ENCODE data around the gene CDH3. TPM values are rescaled to one million over a fixed set of nuclear protein-coding genes. Genes with fewer than 3 reads are reported as not detected.

CDH3 gene
- total RNA-seq, 2 donors from 2014 or later: 0.37 to 0.42 TPM

DNA sequence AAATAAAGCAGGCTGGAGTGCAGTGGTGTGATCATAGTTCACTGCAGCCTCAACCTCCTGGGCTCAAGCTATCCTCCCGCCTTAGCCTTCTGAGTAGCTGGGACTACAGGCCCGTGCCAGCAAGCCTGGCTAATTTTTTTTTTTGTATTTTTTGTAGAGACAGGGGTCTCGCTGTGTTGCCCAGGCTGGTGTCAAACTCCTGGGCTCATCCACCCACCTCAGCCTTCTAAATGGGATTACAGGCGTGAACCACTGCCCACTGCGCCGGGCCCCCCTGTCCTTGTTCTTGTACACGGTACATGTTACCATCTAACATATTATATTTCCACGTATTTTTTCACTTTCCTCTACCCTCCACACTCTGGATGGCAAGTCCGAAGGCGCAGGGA, 3.1 kb upstream of the CDH3 start:
- ATAC-seq: no peak
- Mint-ChIP-seq H3K27ac (no peak overlapping the region), H3K36me3 (ENCODE audit: low read depth) (peaks cover 6% of the 10 kb centered on the region), H3K4me1 (peaks cover 9% of the 10 kb centered on the region), H3K4me3 (no peak overlapping the region), H3K27me3 (peaks cover 52% of the 10 kb centered on the region)
- no peaks in the 10 kb centered on the region for H3K9me3 ChIP-seq (ENCODE audit: control insufficient read depth, low read length, poor library complexity, severe bottlenecking)
- no peak for DNase-seq

DNA sequence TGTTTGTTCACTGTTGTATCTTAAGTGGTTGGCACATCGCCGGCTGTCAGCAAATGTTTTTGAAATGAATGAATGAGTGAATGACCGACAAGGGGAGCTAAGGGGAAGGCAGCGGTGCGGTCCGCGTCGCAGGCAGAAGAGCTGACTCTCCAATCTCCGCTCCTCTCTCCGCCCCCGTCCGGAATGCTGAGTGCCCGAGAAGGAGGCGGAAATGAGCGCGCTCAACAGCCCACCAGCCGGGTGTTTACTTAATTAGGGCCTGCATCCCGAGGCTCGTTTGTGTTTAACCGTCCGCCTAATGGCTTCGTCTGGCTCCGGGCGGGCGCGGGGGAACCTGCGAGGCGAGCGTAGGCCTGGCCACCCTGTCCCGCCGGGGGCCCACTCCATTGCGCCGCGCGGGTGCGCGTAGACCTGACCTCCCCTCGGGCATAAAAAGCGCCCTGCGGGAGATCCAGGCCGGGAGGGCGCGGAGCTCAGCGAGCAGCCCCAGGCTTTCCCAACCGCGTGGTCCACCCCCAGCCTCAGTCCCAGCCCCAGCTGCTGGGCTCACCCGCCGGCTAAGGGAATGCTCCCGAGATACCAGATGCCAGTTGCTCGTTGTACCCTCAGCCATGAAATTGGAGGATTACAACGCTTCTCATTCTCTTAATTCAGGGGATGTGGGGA, 2.5 kb upstream of the CDH3 start:
- peaks cover 6% of the 10 kb centered on the region for H3K36me3 Mint-ChIP-seq (ENCODE audit: low read depth)
- H3K4me3 Mint-ChIP-seq: no peak overlapping the region
- peaks cover 9% of the 10 kb centered on the region for H3K4me1 Mint-ChIP-seq
- no peak for DNase-seq
- no peak overlapping the region for H3K27ac Mint-ChIP-seq
- H3K27me3 Mint-ChIP-seq: peaks cover 57% of the 10 kb centered on the region
- no peak for ATAC-seq
- no peaks in the 10 kb centered on the region for H3K9me3 ChIP-seq (ENCODE audit: control insufficient read depth, low read length, poor library complexity, severe bottlenecking)

DNA sequence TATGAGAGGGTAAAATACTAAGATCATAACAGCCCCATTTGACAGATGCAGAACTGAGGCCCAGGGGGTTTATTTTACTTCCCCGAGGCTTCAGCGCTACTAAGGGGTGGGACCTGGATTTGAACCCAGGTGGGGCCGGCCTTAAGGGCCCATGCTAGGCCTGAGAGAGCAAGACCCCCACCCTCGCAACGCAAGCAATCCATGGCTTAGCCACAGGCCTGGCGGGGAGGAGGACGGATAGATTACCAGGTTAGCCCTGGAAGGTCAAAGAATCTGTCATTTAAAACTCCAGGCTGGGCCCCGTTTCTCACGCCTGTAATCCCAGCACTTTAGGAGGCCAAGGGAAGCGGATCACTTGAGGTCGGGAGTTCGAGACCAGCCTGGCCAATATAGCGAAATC, 1.9 kb upstream of the CDH3 start:
- Mint-ChIP-seq H3K4me3 (peak overlapping the region; percentile 5), H3K4me1 (peaks cover 9% of the 10 kb centered on the region), H3K27me3 (peaks cover 58% of the 10 kb centered on the region), H3K27ac (no peak overlapping the region), H3K36me3 (ENCODE audit: low read depth) (peaks cover 6% of the 10 kb centered on the region)
- no peak for ATAC-seq
- H3K9me3 ChIP-seq (ENCODE audit: control insufficient read depth, low read length, poor library complexity, severe bottlenecking): no peaks in the 10 kb centered on the region
- no peak for DNase-seq

- H3K27ac Mint-ChIP-seq: no peak overlapping the region
- DNase-seq (no peak), ATAC-seq (no peak)
- peaks cover 9% of the 10 kb centered on the region for H3K4me1 Mint-ChIP-seq
- H3K9me3 ChIP-seq (ENCODE audit: control insufficient read depth, low read length, poor library complexity, severe bottlenecking): no peaks in the 10 kb centered on the region
- H3K4me3 Mint-ChIP-seq: peak overlapping the region; percentile 77
- H3K36me3 Mint-ChIP-seq (ENCODE audit: low read depth): peaks cover 6% of the 10 kb centered on the region
- peaks cover 61% of the 10 kb centered on the region for H3K27me3 Mint-ChIP-seq
Observed at GRCh38 chr16:68643847-68644246, 1.3 kb upstream of the CDH3 start.

GRCh38 chr16:68644296-68644695, 814 bp upstream of the CDH3 start:
- H3K4me1 Mint-ChIP-seq: peaks cover 9% of the 10 kb centered on the region
- H3K4me3 Mint-ChIP-seq: peak overlapping the region; percentile 77
- H3K36me3 Mint-ChIP-seq (ENCODE audit: low read depth): peaks cover 6% of the 10 kb centered on the region
- H3K27me3 Mint-ChIP-seq: peaks cover 65% of the 10 kb centered on the region
- ATAC-seq (no peak), DNase-seq (no peak)
- no peak overlapping the region for H3K27ac Mint-ChIP-seq
- H3K9me3 ChIP-seq (ENCODE audit: control insufficient read depth, low read length, poor library complexity, severe bottlenecking): no peaks in the 10 kb centered on the region

GRCh38 chr16:68645494-68646388, 631 bp downstream of the CDH3 start:
- Mint-ChIP-seq H3K27ac (no peak overlapping the region), H3K4me3 (peak overlapping the region; percentile 77), H3K27me3 (peaks cover 73% of the 10 kb centered on the region), H3K4me1 (peaks cover 9% of the 10 kb centered on the region), H3K36me3 (ENCODE audit: low read depth) (peaks cover 7% of the 10 kb centered on the region)
- ATAC-seq (no peak), DNase-seq (no peak)
- no peaks in the 10 kb centered on the region for H3K9me3 ChIP-seq (ENCODE audit: control insufficient read depth, low read length, poor library complexity, severe bottlenecking)

GRCh38 chr16:68646953-68647659, 2.0 kb downstream of the CDH3 start:
- H3K9me3 ChIP-seq (ENCODE audit: control insufficient read depth, low read length, poor library complexity, severe bottlenecking): no peaks in the 10 kb centered on the region
- H3K4me3 Mint-ChIP-seq: peak overlapping the region; percentile 67
- peaks cover 6% of the 10 kb centered on the region for H3K4me1 Mint-ChIP-seq
- no peak overlapping the region for H3K27ac Mint-ChIP-seq
- H3K36me3 Mint-ChIP-seq (ENCODE audit: low read depth): peaks cover 2% of the 10 kb centered on the region
- H3K27me3 Mint-ChIP-seq: peaks cover 70% of the 10 kb centered on the region
- DNase-seq (no peak), ATAC-seq (no peak)

GRCh38 chr16:68651136-68651535, 6.0 kb downstream of the CDH3 start:
- H3K27ac Mint-ChIP-seq: no peak overlapping the region
- no peak overlapping the region for H3K4me3 Mint-ChIP-seq
- H3K36me3 Mint-ChIP-seq (ENCODE audit: low read depth): peaks cover 2% of the 10 kb centered on the region
- H3K27me3 Mint-ChIP-seq: peaks cover 56% of the 10 kb centered on the region
- peaks cover under 1% of the 10 kb centered on the region for H3K4me1 Mint-ChIP-seq
- H3K9me3 ChIP-seq (ENCODE audit: control insufficient read depth, low read length, poor library complexity, severe bottlenecking): no peaks in the 10 kb centered on the region
- DNase-seq: no peak
- ATAC-seq: no peak

- Mint-ChIP-seq H3K36me3 (ENCODE audit: low read depth) (peaks cover 2% of the 10 kb centered on the region), H3K27ac (no peak overlapping the region), H3K27me3 (peaks cover 51% of the 10 kb centered on the region), H3K4me3 (no peak overlapping the region), H3K4me1 (no peaks in the 10 kb centered on the region)
- DNase-seq (no peak), ATAC-seq (no peak)
- H3K9me3 ChIP-seq (ENCODE audit: control insufficient read depth, low read length, poor library complexity, severe bottlenecking): no peaks in the 10 kb centered on the region
Observed at GRCh38 chr16:68652659-68653058, 7.5 kb downstream of the CDH3 start.

GRCh38 chr16:68655806-68656205, 10.7 kb downstream of the CDH3 start:
- H3K9me3 ChIP-seq (ENCODE audit: control insufficient read depth, low read length, poor library complexity, severe bottlenecking): no peaks in the 10 kb centered on the region
- H3K4me3 Mint-ChIP-seq: no peak overlapping the region
- H3K27me3 Mint-ChIP-seq: peaks cover 31% of the 10 kb centered on the region
- peak overlapping the region; percentile 45 for H3K27ac Mint-ChIP-seq
- DNase-seq: no peak
- ATAC-seq: no peak
- no peaks in the 10 kb centered on the region for H3K4me1 Mint-ChIP-seq
- no peaks in the 10 kb centered on the region for H3K36me3 Mint-ChIP-seq (ENCODE audit: low read depth)

DNA sequence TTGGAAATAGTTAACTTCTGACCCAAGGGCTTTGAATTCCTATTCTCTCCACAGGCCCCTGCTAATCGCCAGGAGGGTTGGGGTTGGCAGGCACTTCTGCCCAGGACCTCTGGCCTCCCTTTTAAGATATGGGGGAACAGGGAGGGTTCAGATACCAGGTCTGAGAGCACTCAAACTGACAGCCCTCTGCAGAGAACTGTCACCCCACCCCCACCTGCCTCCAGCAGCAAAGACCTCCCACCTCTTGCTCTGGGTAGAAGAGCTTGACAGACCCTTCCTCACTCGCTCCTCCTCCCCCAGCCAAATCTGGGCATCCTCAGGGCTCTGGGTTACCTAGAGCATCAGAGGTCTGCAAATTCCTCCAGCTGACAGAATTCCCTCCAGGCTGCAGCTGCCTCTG, 11.6 kb downstream of the CDH3 start:
- DNase-seq: no peak
- H3K27ac Mint-ChIP-seq: no peak overlapping the region

GRCh38 chr16:68658341-68658973, 13.3 kb downstream of the CDH3 start:
- H3K4me1 Mint-ChIP-seq: no peaks in the 10 kb centered on the region
- ATAC-seq (no peak), DNase-seq (no peak)
- H3K4me3 Mint-ChIP-seq: no peak overlapping the region
- no peak overlapping the region for H3K27ac Mint-ChIP-seq
- H3K27me3 Mint-ChIP-seq: peaks cover 37% of the 10 kb centered on the region
- H3K36me3 Mint-ChIP-seq (ENCODE audit: low read depth): no peaks in the 10 kb centered on the region
- peaks cover 3% of the 10 kb centered on the region for H3K9me3 ChIP-seq (ENCODE audit: control insufficient read depth, low read length, poor library complexity, severe bottlenecking)

More for the DNA sequence above, 11.6 kb downstream of the CDH3 start:
- no peaks in the 10 kb centered on the region for H3K36me3 Mint-ChIP-seq (ENCODE audit: low read depth)
- no peak for ATAC-seq
- H3K9me3 ChIP-seq (ENCODE audit: control insufficient read depth, low read length, poor library complexity, severe bottlenecking): no peaks in the 10 kb centered on the region
- H3K4me3 Mint-ChIP-seq: no peak overlapping the region
- H3K4me1 Mint-ChIP-seq: no peaks in the 10 kb centered on the region
- peaks cover 32% of the 10 kb centered on the region for H3K27me3 Mint-ChIP-seq

DNA sequence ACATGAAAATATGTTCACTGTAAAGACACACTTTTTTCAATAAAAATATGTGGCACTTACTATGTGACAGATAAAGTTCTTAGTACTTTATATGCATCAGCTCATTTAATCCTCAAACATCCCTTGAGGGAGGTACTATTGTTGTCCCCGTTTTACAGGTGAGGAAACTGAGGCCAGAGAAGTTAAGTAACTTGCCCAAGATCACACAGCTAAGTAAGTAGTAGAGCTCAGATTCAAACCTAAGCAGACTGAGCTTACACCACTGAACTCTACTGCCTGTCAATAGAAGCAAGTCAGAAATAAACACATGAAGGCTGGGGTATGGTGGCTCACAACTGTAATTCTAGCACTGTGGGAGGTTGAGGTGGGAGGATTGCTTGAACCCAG, 13.9 kb downstream of the CDH3 start:
- DNase-seq: no peak
- peaks cover 3% of the 10 kb centered on the region for H3K9me3 ChIP-seq (ENCODE audit: control insufficient read depth, low read length, poor library complexity, severe bottlenecking)
- Mint-ChIP-seq H3K27me3 (peaks cover 38% of the 10 kb centered on the region), H3K4me1 (no peaks in the 10 kb centered on the region), H3K36me3 (ENCODE audit: low read depth) (no peaks in the 10 kb centered on the region), H3K27ac (no peak overlapping the region), H3K4me3 (no peak overlapping the region)
- no peak for ATAC-seq

Data from T-helper 17 cell (primary cell).